Endodermal cell (in vitro differentiated cells): ENCODE data around the gene MDFIC. TPM values are rescaled to one million over a fixed set of nuclear protein-coding genes. Genes with fewer than 3 reads are reported as not detected.

Experiments used
- DNase-seq: peaks from one replicate; pipeline ENCODE4 v3.0.0-alpha.2; 2017
- H3K27ac ChIP-seq: 2 replicates; pipeline ENCODE4 v1.5.1; 2013; ENCODE audit warnings: mild to moderate bottlenecking, low read depth, low read length, moderate library complexity
- H3K27me3 ChIP-seq: 2 replicates; pipeline ENCODE4 v1.6.1; 2013; ENCODE audit warnings: mild to moderate bottlenecking, low read length, moderate library complexity; ENCODE audit not compliant: insufficient read depth, control insufficient read depth, poor library complexity, severe bottlenecking
- H3K36me3 ChIP-seq: 2 replicates; pipeline ENCODE4 v1.7.0; 2013; ENCODE audit warnings: mild to moderate bottlenecking, low read length, moderate library complexity; ENCODE audit not compliant: control insufficient read depth, insufficient read depth
- H3K4me1 ChIP-seq: one replicate; pipeline ENCODE4 v1.7.0; 2013; ENCODE audit warnings: low read length; ENCODE audit not compliant: control insufficient read depth, insufficient read depth
- H3K4me3 ChIP-seq: 2 replicates; pipeline ENCODE4 v1.5.1; 2013; ENCODE audit warnings: mild to moderate bottlenecking, low read length, moderate library complexity
- H3K9ac ChIP-seq: 2 replicates; pipeline ENCODE4 v1.6.1; 2013; ENCODE audit warnings: mild to moderate bottlenecking, low read length, moderate library complexity; ENCODE audit not compliant: poor library complexity, severe bottlenecking; ENCODE audit errors: extremely low read depth
- H3K9me3 ChIP-seq: 2 replicates; pipeline ENCODE4 v1.6.1; 2013; ENCODE audit warnings: mild to moderate bottlenecking, low read length, moderate library complexity; ENCODE audit not compliant: control insufficient read depth
- H3K27ac Mint-ChIP-seq: 2 replicates; pipeline ENCODE4 v1.8.0; 2020; ENCODE audit warnings: mixed read lengths
- H3K27me3 Mint-ChIP-seq: 2 replicates; pipeline ENCODE4 v1.8.0; 2021; ENCODE audit warnings: mild to moderate bottlenecking, mixed read lengths; ENCODE audit not compliant: insufficient read depth
- H3K36me3 Mint-ChIP-seq: 2 replicates; pipeline ENCODE4 v1.8.0; 2020; ENCODE audit warnings: low read depth, mixed read lengths
- H3K4me1 Mint-ChIP-seq: 2 replicates; pipeline ENCODE4 v1.8.0; 2020; ENCODE audit warnings: mixed read lengths
- H3K4me3 Mint-ChIP-seq: 2 replicates; pipeline ENCODE4 v1.8.0; 2020; ENCODE audit warnings: mild to moderate bottlenecking, moderate library complexity, mixed read lengths
- H3K9me3 Mint-ChIP-seq: 2 replicates; pipeline ENCODE4 v1.8.0; 2020; ENCODE audit warnings: mild to moderate bottlenecking, mixed read lengths
- CTCF ChIP-seq: fragments of 200-600 bp; sonication (generic); conservative IDR thresholded peaks from 2 replicates; pipeline ENCODE4 v1.5.0; 2021; ENCODE audit warnings: antibody characterized with exemption, mild to moderate bottlenecking
- whole genome bisulfite sequencing, 2 experiments: methylation state at CpG; one replicate each; pipeline versions ENCODE4 v1.1.5 to v1.1.7; 2013; ENCODE audit warnings: missing lambda C conversion rate in 2 of 2, mixed read lengths in 1 of 2; ENCODE audit not compliant: insufficient coverage in 1 of 2, insufficient read length in 1 of 2; 5-methylcytosine and 5-hydroxymethylcytosine counted together
- total RNA-seq, 2 donors: library from RNA; stranded (reverse); fragmentation: NEBNext Ultra II Directional in 1 of 2; extraction: Animal tissue kit (Norgen Biotek cat#: 25700) in 1 of 2; gene quantifications; 2 replicates in 1 of 2; 3 replicates in 1 of 2; pipeline ENCODE4 v1.2.1, GENCODE V29; 2021

The MDFIC gene
- total RNA-seq, 2 donors from 2014 or later = 7.4 to 15.1 TPM

- Histone ChIP-seq H3K9me3 (no peaks in the 10 kb centered on the region), H3K9ac (no peak overlapping the region), H3K36me3 (no peaks in the 10 kb centered on the region), H3K4me1 (no peaks in the 10 kb centered on the region), H3K4me3 (no peak overlapping the region), H3K27ac (no peak overlapping the region), H3K27me3 (no peaks in the 10 kb centered on the region)
- Mint-ChIP-seq H3K4me3 (no peak overlapping the region), H3K9me3 (no peaks in the 10 kb centered on the region), H3K4me1 (peaks cover 19% of the 10 kb centered on the region), H3K27me3 (no peaks in the 10 kb centered on the region), H3K36me3 (no peaks in the 10 kb centered on the region), H3K27ac (no peak overlapping the region)
- WGBS, 2 experiments = 79 to 90% methylated on average over 3 to 4 of the region's 4 CpGs
- TF ChIP-seq CTCF = no peak
- DNase-seq = no peak
Observed at GRCh38 chr7:115015619-115016018, 93.7 kb downstream of the MDFIC start.

- DNase-seq = no peak
- no peak overlapping the region for H3K4me3 ChIP-seq
- H3K27me3 ChIP-seq = no peaks in the 10 kb centered on the region
- H3K9ac ChIP-seq = no peak overlapping the region
- H3K27ac Mint-ChIP-seq = no peak overlapping the region
- no peak for TF ChIP-seq CTCF
- 94% methylated on average over 4 of the region's 4 CpGs; no CpG with 5 or more reads in 1 of the 2 experiments for WGBS, 2 experiments
- no peaks in the 10 kb centered on the region for H3K9me3 ChIP-seq
- peaks cover under 1% of the 10 kb centered on the region for H3K9me3 Mint-ChIP-seq
- no peaks in the 10 kb centered on the region for H3K4me1 ChIP-seq
- no peak overlapping the region for H3K4me3 Mint-ChIP-seq
- H3K27me3 Mint-ChIP-seq = no peaks in the 10 kb centered on the region
- peaks cover 9% of the 10 kb centered on the region for H3K4me1 Mint-ChIP-seq
- H3K36me3 Mint-ChIP-seq = no peaks in the 10 kb centered on the region
- no peaks in the 10 kb centered on the region for H3K36me3 ChIP-seq
- H3K27ac ChIP-seq = no peak overlapping the region
Observed at GRCh38 chr7:115019882-115020605, 98.2 kb downstream of the MDFIC start.

DNA sequence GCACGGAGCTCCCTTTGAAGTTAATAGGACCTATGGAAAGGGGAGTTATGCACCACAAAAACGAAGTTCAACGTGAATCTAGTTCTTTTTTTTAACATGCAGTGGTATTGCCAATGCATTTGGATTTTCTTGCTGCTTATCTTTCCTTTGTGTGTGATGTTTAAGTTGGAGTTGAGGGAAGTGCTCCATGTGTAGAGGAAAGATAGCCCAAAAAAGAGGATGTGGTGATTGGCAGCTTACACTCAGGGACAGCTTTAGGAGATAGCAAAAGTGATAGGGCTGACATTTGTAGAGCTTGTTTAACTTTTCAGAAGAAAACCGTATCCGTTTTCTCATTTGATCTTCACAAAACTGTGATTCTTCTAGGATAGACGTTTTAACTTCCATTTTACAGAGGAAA lies 101.3 kb downstream of the MDFIC start:
- no peaks in the 10 kb centered on the region for H3K27me3 Mint-ChIP-seq
- H3K36me3 Mint-ChIP-seq = no peaks in the 10 kb centered on the region
- no peak overlapping the region for H3K27ac Mint-ChIP-seq
- no peaks in the 10 kb centered on the region for H3K36me3 ChIP-seq
- no peaks in the 10 kb centered on the region for H3K9me3 ChIP-seq
- DNase-seq = no peak
- H3K9ac ChIP-seq = no peak overlapping the region
- peaks cover 9% of the 10 kb centered on the region for H3K4me1 Mint-ChIP-seq
- H3K27ac ChIP-seq = no peak overlapping the region
- H3K27me3 ChIP-seq = no peaks in the 10 kb centered on the region
- H3K9me3 Mint-ChIP-seq = peaks cover 3% of the 10 kb centered on the region
- WGBS, 2 experiments = 88 to 96% methylated on average over 5 to 6 of the region's 6 CpGs
- no peak for TF ChIP-seq CTCF
- no peaks in the 10 kb centered on the region for H3K4me1 ChIP-seq
- H3K4me3 Mint-ChIP-seq = no peak overlapping the region
- no peak overlapping the region for H3K4me3 ChIP-seq
